ENCODE data around the gene MMP24.

Gene MMP24

DNA sequence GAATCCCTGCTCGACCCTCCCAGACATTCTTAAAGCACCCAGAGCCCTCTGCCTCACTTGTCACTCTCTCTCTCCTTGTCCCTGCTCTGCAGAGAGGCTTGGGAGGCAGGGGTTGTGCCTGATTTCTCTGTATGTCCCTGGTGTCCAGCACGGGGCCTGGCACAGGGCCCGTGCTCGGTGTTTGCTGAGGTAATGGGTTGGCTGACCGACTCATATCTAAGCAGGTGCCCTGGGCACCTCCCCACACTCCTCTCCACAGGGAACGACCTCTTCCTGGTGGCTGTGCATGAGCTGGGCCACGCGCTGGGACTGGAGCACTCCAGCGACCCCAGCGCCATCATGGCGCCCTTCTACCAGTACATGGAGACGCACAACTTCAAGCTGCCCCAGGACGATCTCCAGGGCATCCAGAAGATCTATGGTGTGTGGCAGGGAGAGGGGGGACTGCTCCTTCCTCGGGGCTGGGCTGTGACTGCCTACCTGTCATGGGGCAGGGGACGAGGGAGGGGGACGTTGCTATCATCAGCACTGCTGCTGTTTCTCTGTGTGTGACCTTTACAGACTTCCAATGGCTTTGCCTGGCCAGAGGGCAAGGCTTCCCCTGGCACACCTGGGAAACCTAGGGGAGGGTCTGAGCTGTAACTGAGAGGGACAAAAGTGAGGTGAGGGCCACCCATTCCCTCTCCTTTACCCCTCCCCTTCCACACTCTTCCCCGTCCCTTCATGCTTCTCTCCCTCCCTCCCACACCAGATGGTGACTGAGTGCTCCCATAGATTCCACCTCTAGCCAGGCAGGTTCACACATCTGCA lies 37.2 kb downstream of the MMP24 start:
- H3K4me3 ChIP-seq (ENCODE audit: low read depth, low read length) = no peak overlapping the region
- H3K36me3 ChIP-seq = no peaks in the 10 kb centered on the region
- H3K27me3 ChIP-seq = no peaks in the 10 kb centered on the region
- no peak for DNase-seq
- H3K9me3 ChIP-seq = no peaks in the 10 kb centered on the region
- TF ChIP-seq, protein P1, sequence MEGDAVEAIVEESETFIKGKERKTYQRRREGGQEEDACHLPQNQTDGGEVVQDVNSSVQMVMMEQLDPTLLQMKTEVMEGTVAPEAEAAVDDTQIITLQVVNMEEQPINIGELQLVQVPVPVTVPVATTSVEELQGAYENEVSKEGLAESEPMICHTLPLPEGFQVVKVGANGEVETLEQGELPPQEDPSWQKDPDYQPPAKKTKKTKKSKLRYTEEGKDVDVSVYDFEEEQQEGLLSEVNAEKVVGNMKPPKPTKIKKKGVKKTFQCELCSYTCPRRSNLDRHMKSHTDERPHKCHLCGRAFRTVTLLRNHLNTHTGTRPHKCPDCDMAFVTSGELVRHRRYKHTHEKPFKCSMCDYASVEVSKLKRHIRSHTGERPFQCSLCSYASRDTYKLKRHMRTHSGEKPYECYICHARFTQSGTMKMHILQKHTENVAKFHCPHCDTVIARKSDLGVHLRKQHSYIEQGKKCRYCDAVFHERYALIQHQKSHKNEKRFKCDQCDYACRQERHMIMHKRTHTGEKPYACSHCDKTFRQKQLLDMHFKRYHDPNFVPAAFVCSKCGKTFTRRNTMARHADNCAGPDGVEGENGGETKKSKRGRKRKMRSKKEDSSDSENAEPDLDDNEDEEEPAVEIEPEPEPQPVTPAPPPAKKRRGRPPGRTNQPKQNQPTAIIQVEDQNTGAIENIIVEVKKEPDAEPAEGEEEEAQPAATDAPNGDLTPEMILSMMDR (IDR thresholded peaks at IDR 0.05; ENCODE audit: low read depth, low read length) = no peak
- no peaks in the 10 kb centered on the region for H3K4me1 ChIP-seq

DNA sequence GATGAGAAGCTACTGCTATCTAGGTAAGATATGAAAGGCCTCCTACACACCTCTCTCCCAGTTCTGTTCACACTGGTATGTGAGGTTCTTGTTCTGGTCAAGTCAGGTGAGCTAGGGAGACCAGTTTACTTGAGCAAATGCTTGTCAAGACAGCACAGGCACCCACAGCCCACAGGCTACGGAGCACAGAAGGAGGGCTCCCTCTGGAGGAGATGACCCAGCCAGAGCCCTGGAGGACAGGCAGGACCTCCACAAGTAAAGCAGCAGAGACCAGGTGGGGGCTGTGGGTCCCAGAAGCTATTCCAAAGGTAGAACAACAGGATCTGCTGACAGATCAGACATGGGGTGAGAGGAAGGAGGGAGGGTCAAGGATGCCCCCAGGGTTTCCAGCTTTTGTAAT lies 38.3 kb downstream of the MMP24 start:
- H3K4me1 ChIP-seq = no peaks in the 10 kb centered on the region
- no peaks in the 10 kb centered on the region for H3K27me3 ChIP-seq
- DNase-seq = no peak
- H3K4me3 ChIP-seq (ENCODE audit: low read depth, low read length) = no peak overlapping the region
- H3K9me3 ChIP-seq = no peaks in the 10 kb centered on the region
- TF ChIP-seq, protein P1 (IDR thresholded peaks at IDR 0.05; ENCODE audit: low read depth, low read length) = peak; percentile 35
- H3K36me3 ChIP-seq = no peaks in the 10 kb centered on the region

DNA sequence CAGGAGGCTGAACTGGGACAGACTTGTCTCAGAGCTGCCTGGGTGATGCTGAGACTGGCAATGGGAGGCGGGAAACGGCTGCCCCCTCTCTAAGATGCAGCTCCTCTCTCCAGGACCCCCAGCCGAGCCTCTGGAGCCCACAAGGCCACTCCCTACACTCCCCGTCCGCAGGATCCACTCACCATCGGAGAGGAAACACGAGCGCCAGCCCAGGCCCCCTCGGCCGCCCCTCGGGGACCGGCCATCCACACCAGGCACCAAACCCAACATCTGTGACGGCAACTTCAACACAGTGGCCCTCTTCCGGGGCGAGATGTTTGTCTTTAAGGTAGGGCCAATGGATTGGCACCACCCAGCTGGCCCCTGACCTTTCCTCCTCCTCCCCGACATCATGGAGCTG lies 40.6 kb downstream of the MMP24 start:
- Histone ChIP-seq H3K27me3 (no peaks in the 10 kb centered on the region), H3K4me3 (ENCODE audit: low read depth, low read length) (no peak overlapping the region), H3K9me3 (no peaks in the 10 kb centered on the region), H3K36me3 (no peaks in the 10 kb centered on the region), H3K4me1 (no peaks in the 10 kb centered on the region)
- TF ChIP-seq, protein P1 (IDR thresholded peaks at IDR 0.05; ENCODE audit: low read depth, low read length) = no peak
- no peak for DNase-seq

DNA sequence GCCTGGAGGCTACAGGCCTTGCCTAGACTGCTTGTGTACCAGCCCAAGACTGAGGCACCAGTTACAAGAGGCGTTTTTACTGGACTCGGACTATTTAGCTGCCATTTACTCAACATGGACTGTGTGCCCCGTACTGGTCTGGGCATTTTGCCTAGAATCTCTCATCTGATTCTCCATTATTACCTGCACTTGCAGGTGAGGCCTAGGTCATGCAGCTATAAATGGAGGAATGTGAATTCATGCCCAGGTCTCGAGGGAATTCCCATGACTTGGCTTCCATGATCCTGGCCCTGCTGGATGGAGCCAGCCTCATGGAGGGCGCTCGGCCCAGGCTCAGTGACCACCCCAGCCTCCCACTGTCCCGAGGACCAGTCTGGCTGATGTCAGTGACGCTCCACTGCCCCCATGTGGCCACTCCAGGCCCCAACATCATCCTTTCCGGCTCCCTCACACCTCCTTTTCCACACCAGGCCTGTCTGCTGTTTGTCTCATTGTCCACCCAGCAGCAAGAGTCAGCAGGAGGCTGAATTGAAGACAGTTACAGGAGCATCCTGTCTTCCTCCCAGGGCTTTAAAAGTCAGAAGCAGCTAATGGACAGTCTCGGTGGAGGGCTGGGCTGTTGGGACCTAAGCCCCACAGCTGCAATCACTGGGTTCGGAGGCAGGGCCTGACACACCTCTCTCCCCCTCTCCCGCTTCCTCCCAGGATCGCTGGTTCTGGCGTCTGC lies 42.7 kb downstream of the MMP24 start:
- TF ChIP-seq, protein P1 (IDR thresholded peaks at IDR 0.05; ENCODE audit: low read depth, low read length) = peak; percentile 93
- no peaks in the 10 kb centered on the region for H3K36me3 ChIP-seq
- no peak overlapping the region for H3K4me3 ChIP-seq (ENCODE audit: low read depth, low read length)
- H3K9me3 ChIP-seq = no peaks in the 10 kb centered on the region
- peak; percentile 86 for DNase-seq
- H3K27me3 ChIP-seq = no peaks in the 10 kb centered on the region
- H3K4me1 ChIP-seq = no peaks in the 10 kb centered on the region

DNA sequence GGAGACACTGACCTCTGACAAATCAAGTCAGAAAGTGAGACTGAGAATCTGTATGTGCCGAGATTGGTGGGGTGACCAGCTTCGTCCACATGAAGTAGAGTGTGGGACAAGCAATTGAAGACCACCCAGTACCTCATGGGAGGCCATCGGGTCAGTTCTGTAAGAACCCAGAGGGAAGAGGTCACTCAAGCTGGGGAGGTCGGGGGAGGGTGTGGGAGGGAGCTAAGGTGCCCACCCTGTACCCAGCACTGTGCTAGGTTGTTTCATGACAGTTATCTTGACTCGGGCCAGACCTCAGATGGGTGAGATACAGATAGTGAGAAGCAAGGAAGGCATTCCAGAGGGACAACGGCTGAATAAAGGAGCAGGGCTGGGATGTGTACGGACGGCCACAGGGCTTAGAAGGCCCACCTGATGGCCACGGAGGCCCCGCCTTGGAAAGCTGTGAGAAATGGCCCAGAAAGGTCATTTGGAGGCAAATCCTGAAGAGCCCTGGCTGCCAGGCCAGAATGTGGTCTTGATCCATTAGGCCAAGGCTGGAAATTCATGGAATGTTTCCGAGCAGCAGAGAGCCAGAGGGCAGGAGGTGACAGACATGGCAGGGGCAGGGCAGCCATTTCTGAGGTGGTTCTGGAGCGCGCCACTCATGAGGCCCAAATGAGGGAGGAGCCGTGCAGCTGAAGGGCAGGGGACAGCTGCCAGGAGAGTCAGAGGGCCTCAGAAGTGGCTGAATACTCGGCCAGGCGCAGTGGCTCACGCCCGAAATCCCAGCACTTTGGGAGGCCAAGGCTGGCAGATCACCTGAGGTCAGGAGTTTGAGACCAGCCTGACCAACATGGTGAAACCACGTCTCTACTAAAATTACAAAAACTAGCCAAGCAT lies 43.8 kb downstream of the MMP24 start:
- Histone ChIP-seq H3K9me3 (no peaks in the 10 kb centered on the region), H3K36me3 (no peaks in the 10 kb centered on the region), H3K4me1 (no peaks in the 10 kb centered on the region), H3K4me3 (ENCODE audit: low read depth, low read length) (no peak overlapping the region), H3K27me3 (no peaks in the 10 kb centered on the region)
- TF ChIP-seq, protein P1 (IDR thresholded peaks at IDR 0.05; ENCODE audit: low read depth, low read length) = no peak
- no peak for DNase-seq

Data from BE2C (cell line).